ENCODE results near the gene CCDC184.
"Not testable (repeated sequence)": the region's sequence is repeated elsewhere in the genome, so short reads cannot be mapped to it uniquely, and the experiment has no call there.

The CCDC184 gene

DNA sequence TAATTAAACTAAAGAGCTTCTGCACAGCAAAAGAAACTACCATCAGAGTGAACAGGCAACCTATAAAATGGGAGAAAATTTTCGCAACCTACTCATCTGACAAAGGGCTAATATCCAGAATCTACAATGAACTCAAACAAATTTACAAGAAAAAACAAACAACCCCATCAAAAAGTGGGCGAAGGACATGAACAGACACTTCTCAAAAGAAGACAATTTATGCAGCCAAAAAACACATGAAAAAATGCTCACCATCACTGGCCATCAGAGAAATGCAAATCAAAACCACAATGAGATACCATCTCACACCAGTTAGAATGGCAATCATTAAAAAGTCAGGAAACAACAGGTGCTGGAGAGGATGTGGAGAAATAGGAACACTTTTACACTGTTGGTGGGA lies 26.1 kb downstream of the CCDC184 start:
- not testable (repeated sequence) for DNase-seq

DNA sequence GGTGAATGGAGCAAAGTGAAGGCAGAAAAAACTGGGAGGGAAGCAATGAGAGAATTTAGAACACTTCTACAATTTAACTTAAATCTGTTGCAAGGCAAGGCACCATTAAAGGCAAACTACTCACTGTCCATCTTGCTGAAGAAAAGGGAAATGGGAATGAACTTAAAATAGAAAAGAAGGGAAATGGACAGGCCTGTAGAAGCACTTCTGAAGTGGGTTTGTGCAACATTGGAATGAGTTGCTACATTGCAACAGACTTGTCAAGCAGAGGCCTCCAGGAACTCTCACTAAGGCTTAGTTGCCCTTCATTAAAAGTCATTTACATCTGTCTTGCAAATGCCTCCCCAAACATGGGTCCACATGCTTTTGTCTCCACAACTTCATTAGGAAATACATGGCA lies 33.3 kb downstream of the CCDC184 start:
- no peak for DNase-seq

- DNase-seq: no peak
Observed at GRCh38 chr12:48219631-48220030, 36.2 kb downstream of the CCDC184 start.

GRCh38 chr12:48220701-48221100 lies 37.3 kb downstream of the CCDC184 start:
- DNase-seq: no peak

- no peak for DNase-seq
Observed at GRCh38 chr12:48221645-48222044, 38.2 kb downstream of the CCDC184 start.

- DNase-seq: not testable (repeated sequence)
Observed at GRCh38 chr12:48224533-48224932, 41.1 kb downstream of the CCDC184 start.

DNA sequence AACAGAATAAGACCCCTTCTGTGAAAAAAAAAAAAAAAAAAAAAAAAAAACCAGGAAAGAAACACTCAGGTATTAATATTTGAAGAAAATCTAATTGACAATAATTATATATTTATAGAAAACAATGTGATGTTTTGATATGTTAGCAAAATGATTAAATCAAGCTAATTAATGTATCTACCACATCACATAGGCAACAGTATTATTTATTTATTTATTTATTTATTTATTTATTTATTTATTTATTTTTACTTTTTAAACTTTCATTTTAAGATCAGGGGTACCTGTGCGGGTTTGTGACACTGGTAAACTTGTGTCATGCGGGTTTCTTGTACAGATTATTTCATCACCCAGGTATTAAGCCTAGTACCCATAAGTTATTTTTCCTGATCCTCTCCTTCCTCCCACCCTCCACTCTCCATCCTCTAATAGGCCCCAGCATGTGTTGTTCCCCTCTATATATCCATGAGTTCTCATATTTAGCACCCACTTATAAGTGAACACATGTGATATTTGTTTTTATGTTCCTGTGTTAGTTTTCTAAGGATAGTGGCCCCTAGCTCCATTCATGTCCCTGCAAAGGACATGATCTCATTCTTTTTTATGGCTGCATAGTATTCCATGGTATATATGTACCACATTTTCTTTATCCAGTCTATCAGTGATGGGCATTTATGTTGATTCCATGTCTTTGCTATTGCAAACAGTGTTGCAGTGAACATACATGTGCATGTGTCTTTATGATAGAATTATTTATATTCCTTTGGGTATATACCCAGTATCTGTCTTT lies 47.9 kb downstream of the CCDC184 start:
- not testable (repeated sequence) for DNase-seq

Measured in C1 segment of cervical spinal cord (tissue), 14 donors.